ENCODE measurements around the gene CORO2B. TPM values are rescaled to one million over a fixed set of nuclear protein-coding genes. Genes with fewer than 3 reads are reported as not detected.

The CORO2B gene
- polyA plus RNA-seq, 1 of the 3 experiments (the other 2 are of a cell fraction): 3.6 TPM

- Histone ChIP-seq H3K4me2 (no peak overlapping the region), H3K4me1 (ENCODE audit: control insufficient read depth in 1 of 2, insufficient read depth in 2 of 2, low read depth in 1 of 2, low read length in 1 of 2) (peaks cover 6 to 25% of the 10 kb centered on the region in 2 experiments; a peak in 2 of 4 replicates)
Measured at GRCh38 chr15:68618394-68618793, 39.6 kb downstream of the CORO2B start.

GRCh38 chr15:68618908-68619698 lies 40.3 kb downstream of the CORO2B start:
- Histone ChIP-seq H3K4me1 (ENCODE audit: control insufficient read depth in 1 of 2, insufficient read depth in 2 of 2, low read depth in 1 of 2, low read length in 1 of 2) (peaks cover 6 to 25% of the 10 kb centered on the region in 2 experiments; a peak in 2 of 4 replicates), H3K9ac (no peak overlapping the region), H3K79me2 (ENCODE audit: insufficient read depth) (no peaks in the 10 kb centered on the region), H4K20me1 (ENCODE audit: insufficient read depth) (no peaks in the 10 kb centered on the region), H3K27me3 (ENCODE audit: insufficient read depth) (no peaks in the 10 kb centered on the region), H3K4me3 (ENCODE audit: low read depth in 2 of 2, low read length in 1 of 2) (no peak overlapping the region), H3K36me3 (replicated peaks in 1 of 2; ENCODE audit: control insufficient read depth in 1 of 2, insufficient read depth in 2 of 2, low read length in 1 of 2) (no peaks in the 10 kb centered on the region), H3K4me2 (0 out of 2 replicates have a peak overlapping the region, but pooled peaks have one; percentile 26), H3K9me3 (no peaks in the 10 kb centered on the region), H2AFZ (ENCODE audit: low read depth) (no peak overlapping the region), H3K9me2 (no peaks in the 10 kb centered on the region), H3K27ac (ENCODE audit: low read depth in 2 of 2, low read length in 1 of 2) (peak overlapping the region in 1 of 2 experiments; percentile 29; a peak in 1 of 4 replicates), H3F3A (replicated peaks; ENCODE audit: insufficient read depth) (peaks cover 5% of the 10 kb centered on the region)
- CTCF ChIA-PET: interaction anchor here (1.0 to 1.9 kb wide), 4 partner anchors 12 to 59 kb away, joined by 3 to 5 read pairs (median 4); no protein-coding TSS in a partner anchor
- 68% methylated on average over 4 of the region's 4 CpGs for WGBS (ENCODE audit: low lambda C conversion rate)
- DNase-seq: no peak
- POLR2A ChIA-PET: no interaction called here
- TF ChIP-seq NRF1 (IDR thresholded peaks at IDR 0.05; ENCODE audit: low read depth, low read length) (no peak), CHD2 (IDR thresholded peaks at IDR 0.05; ENCODE audit: low read length, partially characterized antibody) (no peak), TEAD4 (IDR thresholded peaks at IDR 0.05; ENCODE audit: borderline replicate concordance, insufficient read depth) (no peak), EP300 (IDR thresholded peaks at IDR 0.05; ENCODE audit: borderline replicate concordance in 1 of 2, low read depth in 1 of 2, low read length in 1 of 2) (no peak), RCOR1 (IDR thresholded peaks at IDR 0.05; ENCODE audit: low read length) (no peak), GABPA (IDR thresholded peaks at IDR 0.05; ENCODE audit: low read depth) (no peak), SMC3 (IDR thresholded peaks at IDR 0.05; ENCODE audit: low read depth, low read length) (no peak), TAF1 (IDR thresholded peaks at IDR 0.05; ENCODE audit: borderline replicate concordance, low read depth, low read length) (no peak), RFX5 (IDR thresholded peaks at IDR 0.05; ENCODE audit: low read length) (no peak), SIN3A (IDR thresholded peaks at IDR 0.05; ENCODE audit: borderline replicate concordance, low read depth, low read length) (no peak)

More at GRCh38 chr15:68618394-68618793, 39.6 kb downstream of the CORO2B start:
- H3K36me3 ChIP-seq (replicated peaks in 1 of 2; ENCODE audit: control insufficient read depth in 1 of 2, insufficient read depth in 2 of 2, low read length in 1 of 2): no peaks in the 10 kb centered on the region
- TF ChIP-seq RXRA (IDR thresholded peaks at IDR 0.05; ENCODE audit: borderline replicate concordance, low read depth): no peak
- TF ChIP-seq CHD2 (IDR thresholded peaks at IDR 0.05; ENCODE audit: low read length, partially characterized antibody): peak; percentile 14
- TF ChIP-seq YY1 (IDR thresholded peaks at IDR 0.05; ENCODE audit: low read depth): no peak
- no peak for TF ChIP-seq GABPA (IDR thresholded peaks at IDR 0.05; ENCODE audit: low read depth)
- no peak for TF ChIP-seq TAF1 (IDR thresholded peaks at IDR 0.05; ENCODE audit: borderline replicate concordance, low read depth, low read length)
- TF ChIP-seq RFX5 (IDR thresholded peaks at IDR 0.05; ENCODE audit: low read length): no peak
- 0 out of 2 replicates have a peak, but pooled peaks have one; percentile 4 for TF ChIP-seq MAX (IDR thresholded peaks at IDR 0.05; ENCODE audit: low read depth)
- no peak for TF ChIP-seq NFIC (IDR thresholded peaks at IDR 0.05; ENCODE audit: borderline replicate concordance)
- TF ChIP-seq MXI1 (IDR thresholded peaks at IDR 0.05; ENCODE audit: low read depth, low read length): no peak
- no peak for TF ChIP-seq USF2 (IDR thresholded peaks at IDR 0.05; ENCODE audit: borderline replicate concordance, low read depth, low read length)
- no peak for TF ChIP-seq ZBTB33 (IDR thresholded peaks at IDR 0.05; ENCODE audit: borderline replicate concordance, low read depth)
- no peak overlapping the region for H3K4me3 ChIP-seq (ENCODE audit: low read depth in 2 of 2, low read length in 1 of 2)
- DNase-seq: no peak
- H3F3A ChIP-seq (replicated peaks; ENCODE audit: insufficient read depth): peaks cover 5% of the 10 kb centered on the region
- H3K9ac ChIP-seq: no peak overlapping the region
- no peaks in the 10 kb centered on the region for H3K79me2 ChIP-seq (ENCODE audit: insufficient read depth)
- WGBS (ENCODE audit: low lambda C conversion rate): 83% methylated on average over 4 of the region's 4 CpGs
- H3K9me2 ChIP-seq: no peaks in the 10 kb centered on the region
- no peaks in the 10 kb centered on the region for H3K9me3 ChIP-seq
- H3K27me3 ChIP-seq (ENCODE audit: insufficient read depth): no peaks in the 10 kb centered on the region
- ChIA-PET CTCF (interaction anchor here (1.0 to 1.4 kb wide), 3 partner anchors 12 to 58 kb away, joined by 3 to 5 read pairs (median 5); no protein-coding TSS in a partner anchor), POLR2A (no interaction called here)
- no peak overlapping the region for H2AFZ ChIP-seq (ENCODE audit: low read depth)
- no peak overlapping the region for H3K27ac ChIP-seq (ENCODE audit: low read depth in 2 of 2, low read length in 1 of 2)
- H4K20me1 ChIP-seq (ENCODE audit: insufficient read depth): no peaks in the 10 kb centered on the region
